HL-60/S4 treated with phorbol 12-myristate 13-acetate at 8.2 ng/mL for 4 days and 3 days (cell line): ENCODE results near the gene C13orf46.

ENCODE experiments used
- in situ Hi-C: fragments of 300-500 bp; cut with MboI; formaldehyde crosslinking; loops from 2 replicates; pipeline ENCODE4 v1.15.0; 2022; ENCODE audit warnings: low sequenced_read_pairs

The C13orf46 gene

GRCh38 chr13:113941571-113942191 is 32.2 kb downstream of the C13orf46 start:
- in situ Hi-C loops, result no loop called here

DNA sequence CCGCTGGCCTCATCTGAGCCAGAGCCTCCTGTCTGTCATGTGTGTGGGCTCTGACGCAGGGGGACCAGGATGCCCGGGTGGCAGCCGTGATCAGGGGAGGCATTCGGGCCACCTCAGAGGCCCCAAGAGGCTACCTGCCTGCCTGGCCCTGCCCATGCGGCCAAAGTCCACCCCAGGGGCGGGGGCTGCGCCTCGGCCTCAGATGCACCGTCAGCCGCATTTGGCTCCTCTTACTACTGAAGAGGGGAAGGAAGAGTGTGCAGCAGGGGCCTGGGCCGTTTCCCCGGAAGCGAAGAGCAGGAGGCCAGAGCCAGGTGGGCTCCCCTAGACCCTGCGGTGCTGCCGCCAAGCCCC is 34.0 kb downstream of the C13orf46 start:
- in situ Hi-C loops, result no loop called here

DNA sequence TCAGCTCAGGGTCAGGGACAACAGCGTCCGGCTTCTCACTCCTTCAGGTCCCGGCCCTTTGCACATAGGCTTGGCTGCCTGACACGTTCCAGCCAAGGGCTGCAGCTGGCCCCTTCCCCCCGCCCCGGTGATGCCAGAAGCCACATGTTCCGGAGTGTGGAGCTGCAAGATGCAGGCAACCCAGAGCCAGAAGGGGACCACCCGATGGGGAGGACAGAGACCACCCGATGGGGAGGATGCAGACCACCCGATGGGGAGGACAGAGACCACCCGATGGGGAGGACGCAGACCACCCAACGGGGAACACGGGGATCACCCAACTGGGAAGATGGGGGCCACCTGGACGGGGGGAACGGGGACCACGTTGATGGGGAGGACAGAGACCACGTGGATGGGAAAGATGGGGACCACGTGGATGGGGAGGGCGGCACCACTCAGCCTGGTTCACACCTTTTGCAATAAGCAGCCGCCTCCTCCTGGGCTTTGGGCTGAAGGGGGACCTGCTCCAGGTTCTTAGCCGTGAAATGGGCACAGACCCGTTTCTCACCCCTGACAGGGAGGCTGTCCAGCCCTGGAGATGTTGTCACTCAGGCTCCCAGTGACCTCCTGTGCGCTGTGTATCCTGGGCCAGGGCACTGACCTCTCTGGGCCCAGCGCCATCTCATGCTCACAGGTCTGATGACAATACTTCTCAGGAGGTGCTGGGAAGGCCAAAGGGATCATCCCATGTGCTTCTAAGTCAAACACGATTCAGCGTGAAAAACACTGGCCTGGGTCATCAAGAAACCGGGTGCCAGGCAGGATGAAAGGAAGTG is 34.5 kb downstream of the C13orf46 start:
- in situ Hi-C loops, result no loop called here

DNA sequence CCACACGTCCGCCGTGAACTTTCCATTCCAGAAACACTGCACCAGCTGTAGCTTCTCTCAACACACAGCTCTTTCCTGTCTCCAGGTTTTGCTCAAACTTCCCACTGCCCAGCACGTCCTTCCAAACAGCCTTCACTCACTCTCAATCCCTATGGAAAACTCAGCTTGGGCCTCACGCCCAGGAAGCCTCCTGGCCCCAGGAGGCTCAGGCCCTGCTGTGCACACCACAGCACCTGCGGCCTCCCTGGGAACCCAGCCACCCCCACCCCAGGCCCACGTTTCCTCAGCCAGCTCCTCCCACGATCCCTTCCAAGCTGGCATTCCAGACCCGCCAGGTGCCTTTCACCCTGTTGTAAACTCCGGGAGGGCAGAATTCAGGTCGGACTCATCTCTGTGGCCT is 35.2 kb downstream of the C13orf46 start:
- in situ Hi-C loops, result no loop called here

DNA sequence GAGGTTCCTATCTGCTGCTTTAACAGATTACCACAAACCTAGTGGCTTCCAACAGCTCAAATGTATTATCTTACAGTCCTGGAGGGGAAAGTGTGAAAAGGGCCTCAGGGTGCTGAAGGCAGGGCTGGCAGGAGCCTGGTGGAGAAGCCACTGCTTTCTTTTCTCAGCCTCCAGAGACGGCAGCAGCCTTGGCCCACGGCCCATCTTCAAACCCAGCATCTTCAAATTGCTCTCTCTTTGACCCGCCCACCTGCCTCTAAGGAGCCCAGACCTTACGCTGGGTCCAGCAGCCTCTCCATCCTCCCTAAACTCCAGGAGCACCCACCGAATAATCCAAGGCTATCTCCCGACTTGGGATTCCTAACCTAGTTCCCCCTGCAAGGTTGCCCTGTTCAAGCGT is 35.6 kb downstream of the C13orf46 start:
- in situ Hi-C loops, result no loop called here

- in situ Hi-C loops, result no loop called here
Observed at GRCh38 chr13:113937527-113938180, 36.2 kb downstream of the C13orf46 start.

DNA sequence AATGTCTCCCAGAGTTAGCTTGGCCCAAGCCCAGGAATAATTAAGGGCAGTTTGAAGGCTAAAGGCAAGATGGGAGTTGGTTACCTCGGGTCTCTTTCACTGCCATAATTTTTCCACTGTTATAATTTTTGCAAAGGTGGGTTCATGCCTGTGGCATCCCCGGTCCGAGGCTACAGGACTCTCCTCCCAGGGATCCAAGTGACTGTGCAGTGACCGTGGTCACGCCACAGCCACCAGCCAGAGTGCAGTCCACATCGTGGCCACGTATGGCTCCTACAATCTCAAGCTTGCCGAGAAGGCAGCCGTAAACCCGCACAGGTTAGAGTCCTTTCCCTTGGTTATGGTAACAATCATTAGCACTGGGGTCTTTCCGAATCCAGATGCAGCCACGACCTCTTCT is 36.8 kb downstream of the C13orf46 start:
- in situ Hi-C loops, result no loop called here

DNA sequence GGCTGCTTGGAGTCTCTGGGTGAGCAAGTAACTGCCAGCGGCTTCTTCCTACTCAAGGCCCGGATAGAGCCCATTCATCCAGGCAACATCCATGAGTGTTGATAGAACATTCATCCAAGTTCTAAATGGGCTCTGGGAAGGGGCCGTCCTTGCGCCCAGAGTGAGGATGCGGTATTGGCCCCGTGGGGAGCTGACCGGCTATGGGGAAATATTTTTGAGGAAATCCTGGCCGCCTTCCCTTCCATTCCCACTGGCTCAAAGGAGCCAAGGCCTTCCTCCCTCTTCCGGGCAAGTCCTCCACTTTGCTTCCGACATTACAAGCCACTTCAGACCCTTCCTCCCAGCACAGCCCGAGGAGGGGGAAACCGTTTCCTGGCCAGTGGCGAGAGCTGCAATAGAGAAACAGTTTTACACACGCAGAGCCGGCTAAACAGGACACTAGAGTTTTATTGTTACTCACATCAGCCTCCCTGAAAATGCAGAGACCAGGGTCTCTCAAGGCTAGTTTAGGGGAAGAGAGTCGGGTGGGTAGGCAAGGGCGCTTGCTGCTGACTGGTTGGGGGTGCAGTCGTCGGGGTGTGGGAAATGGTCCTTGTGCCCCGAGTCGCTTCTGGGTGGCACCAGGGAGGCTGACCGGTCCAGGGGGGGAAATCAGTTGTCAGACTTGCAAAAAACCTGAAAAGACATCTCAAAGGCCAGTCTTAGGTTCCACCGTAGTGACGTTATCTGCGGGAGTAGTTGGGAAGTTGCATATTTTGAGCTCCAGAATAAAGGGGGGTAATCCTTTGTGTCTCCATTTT is 37.5 kb downstream of the C13orf46 start:
- in situ Hi-C loops, result no loop called here

- in situ Hi-C loops, result no loop called here
Observed at GRCh38 chr13:113935001-113935844, 38.7 kb downstream of the C13orf46 start.

GRCh38 chr13:113934576-113934975 is 39.3 kb downstream of the C13orf46 start:
- in situ Hi-C loops, result no loop called here

- in situ Hi-C loops, result no loop called here
Observed at GRCh38 chr13:113933901-113934300, 40.0 kb downstream of the C13orf46 start.

DNA sequence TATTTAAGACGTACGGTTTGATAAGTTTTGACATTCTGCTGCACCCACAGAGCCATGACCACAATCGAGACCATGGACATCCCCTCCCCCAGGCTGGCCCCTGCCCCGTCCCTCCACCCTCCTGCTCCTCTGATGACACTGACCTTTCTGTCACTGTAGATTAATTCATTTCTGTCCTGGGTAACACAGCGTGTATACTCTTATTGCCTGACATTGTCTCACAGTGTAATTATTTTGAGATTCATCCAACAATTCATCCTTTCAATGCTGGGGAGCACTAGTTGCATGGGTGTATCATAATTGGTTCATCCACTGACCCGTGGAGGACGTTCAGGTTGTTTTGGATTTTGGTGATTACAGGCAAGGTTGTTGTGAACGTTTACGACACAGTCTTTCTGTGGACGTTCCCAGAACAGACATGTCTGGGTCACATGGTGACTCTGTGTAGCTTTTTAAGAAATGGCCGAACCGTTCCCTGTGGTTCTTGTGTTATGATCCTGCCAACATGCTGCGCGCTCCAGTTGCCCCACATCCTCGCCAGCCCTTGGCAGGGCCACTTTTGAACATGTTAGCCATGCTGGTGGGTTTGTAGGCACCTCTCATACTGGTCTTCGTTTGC is 41.9 kb downstream of the C13orf46 start:
- in situ Hi-C loops, result no loop called here

DNA sequence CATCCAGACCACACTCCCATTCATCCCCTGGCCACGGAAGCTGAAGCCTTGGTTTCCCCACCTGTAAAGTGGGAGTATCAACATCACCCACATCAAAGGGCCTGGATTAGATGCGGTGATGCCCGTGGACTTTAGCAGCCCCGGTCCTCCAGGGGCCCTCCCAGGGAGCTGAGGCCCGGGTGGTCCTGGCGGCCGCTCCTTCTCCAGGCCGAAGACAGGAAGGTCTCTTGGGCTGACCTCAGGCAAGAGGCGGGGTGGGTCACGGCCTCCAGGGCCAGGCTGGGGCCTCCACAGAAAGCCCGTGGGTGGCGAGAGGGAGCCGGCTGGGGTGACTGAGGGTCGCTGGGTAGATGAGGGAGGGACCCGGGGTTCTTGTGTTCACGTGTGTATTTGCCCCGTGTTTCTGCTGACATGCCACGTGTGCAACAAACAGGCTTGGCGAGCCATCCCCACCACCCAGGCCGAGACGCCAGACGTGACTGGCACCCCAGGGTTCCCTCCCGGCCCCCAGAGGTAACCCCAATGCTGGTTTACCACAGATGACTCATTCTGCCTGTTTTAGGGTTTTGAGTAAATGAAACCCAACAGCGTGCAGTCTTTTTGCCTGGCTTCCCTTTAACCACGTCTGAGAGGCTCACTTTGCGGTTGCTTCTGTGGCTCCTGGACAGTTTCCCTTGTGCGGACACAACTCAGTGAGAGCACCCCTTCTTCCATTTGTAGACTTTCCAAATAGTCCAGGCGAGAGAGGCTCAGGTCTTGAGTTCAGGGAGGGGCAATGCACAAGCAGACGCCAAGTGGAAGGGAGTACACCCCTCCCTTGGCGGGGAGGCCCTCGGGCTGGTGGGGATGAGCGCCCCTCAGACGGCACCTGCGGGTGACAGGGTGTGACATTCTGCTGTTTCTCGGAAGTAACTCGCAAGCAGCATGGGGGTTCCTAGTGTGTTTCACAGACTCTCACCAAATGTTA is 42.9 kb downstream of the C13orf46 start:
- in situ Hi-C loops, result no loop called here

DNA sequence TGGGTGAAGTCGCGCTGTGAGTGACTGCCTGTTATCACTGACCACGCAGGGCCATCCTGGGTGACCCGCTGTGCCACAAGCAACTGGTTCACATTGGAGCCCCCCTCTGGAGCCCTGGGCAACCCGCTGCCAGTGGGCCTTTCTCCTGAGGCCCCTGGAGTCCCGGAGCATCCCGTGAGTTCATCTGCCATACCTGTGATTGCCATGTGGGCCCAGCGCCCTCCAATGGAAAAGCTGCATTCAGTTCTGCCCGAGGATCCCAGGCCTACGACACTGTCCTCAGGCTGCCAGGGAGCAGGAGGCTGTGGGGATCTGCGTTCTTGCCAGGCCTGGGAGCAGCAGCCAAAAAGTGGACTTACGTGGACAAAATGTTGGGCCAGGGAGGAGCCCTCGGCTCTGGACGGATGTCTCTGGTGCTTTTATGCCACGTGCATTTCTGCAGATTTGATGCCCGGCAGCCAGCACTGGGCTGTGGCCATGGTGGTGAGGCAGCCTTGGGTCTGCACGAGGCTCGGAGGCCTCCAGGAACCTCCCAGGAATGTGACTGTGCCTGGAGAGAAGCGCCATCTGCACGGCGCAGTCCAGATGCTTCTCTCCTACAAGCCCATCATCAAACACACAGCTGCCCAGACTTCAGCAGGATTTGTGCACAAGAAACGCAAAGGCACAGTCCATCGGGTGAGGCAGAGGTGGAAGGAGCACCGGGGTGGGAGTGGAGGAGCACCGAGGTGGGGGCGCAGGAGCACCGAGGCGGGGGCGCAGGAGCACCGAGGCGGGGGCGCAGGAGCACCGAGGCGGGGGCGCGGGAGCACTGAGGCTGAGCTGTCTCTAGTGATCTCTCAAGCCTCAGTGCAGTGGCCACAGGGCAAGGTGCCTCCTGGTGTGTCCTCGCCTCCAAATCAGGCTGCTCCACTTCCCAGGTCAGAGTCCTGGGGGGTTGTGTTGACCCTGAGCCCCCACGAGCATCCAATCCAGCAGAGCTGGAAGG is 44.0 kb downstream of the C13orf46 start:
- in situ Hi-C loops, result no loop called here

GRCh38 chr13:113928685-113929627 is 44.9 kb downstream of the C13orf46 start:
- in situ Hi-C loops, result no loop called here
